Measurements from ENCODE around the gene PSTPIP1. TPM values are rescaled to one million over a fixed set of nuclear protein-coding genes. Genes with fewer than 3 reads are reported as not detected.

Gene PSTPIP1
- total RNA-seq, 1 donor from 2014 or later = not detected

- Histone ChIP-seq H3K4me1 (ENCODE audit: insufficient read depth, low read length) (no peaks in the 10 kb centered on the region), H2AFZ (ENCODE audit: low read depth, low read length) (no peak overlapping the region), H4K20me1 (ENCODE audit: insufficient read depth, low read length) (no peaks in the 10 kb centered on the region), H3K4me3 (ENCODE audit: insufficient read depth, low read depth, low read length) (no peak overlapping the region), H3K4me2 (ENCODE audit: low read length) (no peak overlapping the region), H3K9me3 (ENCODE audit: insufficient read depth, low read depth, low read length) (no peaks in the 10 kb centered on the region), H3K27ac (ENCODE audit: low read depth, low read length) (no peak overlapping the region), H3K9ac (ENCODE audit: low read length) (no peak overlapping the region), H3K79me2 (ENCODE audit: insufficient read depth, low read length) (no peaks in the 10 kb centered on the region), H3K36me3 (ENCODE audit: insufficient read depth, low read length) (no peaks in the 10 kb centered on the region), H3K27me3 (ENCODE audit: insufficient read depth, low read length) (no peaks in the 10 kb centered on the region)
- no peak overlapping the region for H3K4me3 Mint-ChIP-seq (ENCODE audit: unreplicated experiment)
- DNase-seq (ENCODE audit: low read depth) (no peak), FAIRE-seq (no peak)
- TF ChIP-seq EZH2 (IDR thresholded peaks at IDR 0.05; ENCODE audit: insufficient read depth, low read length) (no peak), CTCF (IDR thresholded peaks at IDR 0.05; ENCODE audit: insufficient read depth, low read depth, low read length) (no peak)
- H3K36me3 Mint-ChIP-seq (ENCODE audit: low read depth, unreplicated experiment) = no peaks in the 10 kb centered on the region
- no peaks in the 10 kb centered on the region for H3K4me1 Mint-ChIP-seq (ENCODE audit: low read depth, unreplicated experiment)
- H3K27me3 Mint-ChIP-seq (ENCODE audit: low read depth, unreplicated experiment) = peaks cover 29% of the 10 kb centered on the region
- H3K27ac Mint-ChIP-seq (ENCODE audit: unreplicated experiment) = no peak overlapping the region
- no peaks in the 10 kb centered on the region for H3K9me3 Mint-ChIP-seq (ENCODE audit: unreplicated experiment)
Observed at GRCh38 chr15:76991048-76991447, 3.9 kb upstream of the PSTPIP1 start.

- Histone ChIP-seq H3K27me3 (ENCODE audit: insufficient read depth, low read length) (no peaks in the 10 kb centered on the region), H2AFZ (ENCODE audit: low read depth, low read length) (no peak overlapping the region), H3K4me2 (ENCODE audit: low read length) (no peak overlapping the region), H3K9me3 (ENCODE audit: insufficient read depth, low read depth, low read length) (no peaks in the 10 kb centered on the region), H4K20me1 (ENCODE audit: insufficient read depth, low read length) (no peaks in the 10 kb centered on the region), H3K36me3 (ENCODE audit: insufficient read depth, low read length) (no peaks in the 10 kb centered on the region), H3K9ac (ENCODE audit: low read length) (no peak overlapping the region), H3K4me1 (ENCODE audit: insufficient read depth, low read length) (peaks cover 5% of the 10 kb centered on the region), H3K4me3 (ENCODE audit: insufficient read depth, low read depth, low read length) (no peak overlapping the region), H3K27ac (ENCODE audit: low read depth, low read length) (no peak overlapping the region), H3K79me2 (ENCODE audit: insufficient read depth, low read length) (no peaks in the 10 kb centered on the region)
- Mint-ChIP-seq H3K36me3 (ENCODE audit: low read depth, unreplicated experiment) (no peaks in the 10 kb centered on the region), H3K9me3 (ENCODE audit: unreplicated experiment) (no peaks in the 10 kb centered on the region), H3K4me1 (ENCODE audit: low read depth, unreplicated experiment) (peaks cover under 1% of the 10 kb centered on the region), H3K27me3 (ENCODE audit: low read depth, unreplicated experiment) (peaks cover 29% of the 10 kb centered on the region), H3K4me3 (ENCODE audit: unreplicated experiment) (no peak overlapping the region), H3K27ac (ENCODE audit: unreplicated experiment) (no peak overlapping the region)
- no peak for TF ChIP-seq CTCF (IDR thresholded peaks at IDR 0.05; ENCODE audit: insufficient read depth, low read depth, low read length)
- TF ChIP-seq EZH2 (IDR thresholded peaks at IDR 0.05; ENCODE audit: insufficient read depth, low read length) = no peak
- FAIRE-seq = no peak
- no peak for DNase-seq (ENCODE audit: low read depth)
Observed at GRCh38 chr15:76991741-76992645, 2.9 kb upstream of the PSTPIP1 start.
